ENCODE data around the gene AK2.

DNA sequence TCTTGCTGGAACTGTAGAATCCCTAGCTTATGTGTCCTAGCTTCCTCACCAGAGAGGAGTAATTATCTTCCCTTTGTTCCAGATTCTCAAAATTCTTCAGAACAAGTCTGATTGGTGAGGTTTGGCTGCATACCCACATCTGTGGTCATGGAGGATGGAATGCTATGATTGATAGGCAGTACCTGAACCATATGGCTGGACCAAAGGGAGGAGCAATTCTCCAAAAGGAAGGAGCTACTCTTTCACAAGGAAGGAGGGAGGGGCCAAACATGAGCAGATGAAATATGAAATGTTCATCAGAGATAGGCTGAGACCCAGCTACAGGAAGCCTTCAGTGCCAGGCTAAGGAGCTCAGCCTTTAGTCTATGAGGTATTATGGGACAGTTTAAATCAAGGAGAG is 67.1 kb downstream of the AK2 start:
- TF ChIP-seq, protein P1, sequence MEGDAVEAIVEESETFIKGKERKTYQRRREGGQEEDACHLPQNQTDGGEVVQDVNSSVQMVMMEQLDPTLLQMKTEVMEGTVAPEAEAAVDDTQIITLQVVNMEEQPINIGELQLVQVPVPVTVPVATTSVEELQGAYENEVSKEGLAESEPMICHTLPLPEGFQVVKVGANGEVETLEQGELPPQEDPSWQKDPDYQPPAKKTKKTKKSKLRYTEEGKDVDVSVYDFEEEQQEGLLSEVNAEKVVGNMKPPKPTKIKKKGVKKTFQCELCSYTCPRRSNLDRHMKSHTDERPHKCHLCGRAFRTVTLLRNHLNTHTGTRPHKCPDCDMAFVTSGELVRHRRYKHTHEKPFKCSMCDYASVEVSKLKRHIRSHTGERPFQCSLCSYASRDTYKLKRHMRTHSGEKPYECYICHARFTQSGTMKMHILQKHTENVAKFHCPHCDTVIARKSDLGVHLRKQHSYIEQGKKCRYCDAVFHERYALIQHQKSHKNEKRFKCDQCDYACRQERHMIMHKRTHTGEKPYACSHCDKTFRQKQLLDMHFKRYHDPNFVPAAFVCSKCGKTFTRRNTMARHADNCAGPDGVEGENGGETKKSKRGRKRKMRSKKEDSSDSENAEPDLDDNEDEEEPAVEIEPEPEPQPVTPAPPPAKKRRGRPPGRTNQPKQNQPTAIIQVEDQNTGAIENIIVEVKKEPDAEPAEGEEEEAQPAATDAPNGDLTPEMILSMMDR (IDR thresholded peaks at IDR 0.05), result no peak
- TF ChIP-seq POLR2A (IDR thresholded peaks at IDR 0.05), result no peak
